GM19397 (cell line): ENCODE data around the gene SIMC1.
"Not testable (repeated sequence)": the region's sequence is repeated elsewhere in the genome, so short reads cannot be mapped to it uniquely, and the experiment has no call there.

Source experiments
- ATAC-seq: cut with Tn5 transposase; IDR thresholded peaks from one replicate; pipeline ENCODE4 v1.9.1; 2021; ENCODE audit warnings: mild to moderate bottlenecking, moderate library complexity; ENCODE audit not compliant: unreplicated experiment

SIMC1 gene

GRCh38 chr5:176237971-176238644 lies at the start of gene SIMC1:
TSS of gene SIMC1 (plus strand) at chr5:176238424. CDS start at chr5:176238509, 85 bp downstream.
- ATAC-seq = peak; percentile 62

- ATAC-seq = no peak
Measured at GRCh38 chr5:176188506-176189193, 49.6 kb upstream of the SIMC1 start.

GRCh38 chr5:176189857-176190256 lies 48.4 kb upstream of the SIMC1 start:
- ATAC-seq = no peak

GRCh38 chr5:176190886-176191755 lies 47.1 kb upstream of the SIMC1 start:
- ATAC-seq = no peak

- ATAC-seq = no peak
Measured at GRCh38 chr5:176192094-176192721, 46.0 kb upstream of the SIMC1 start.

- not testable (repeated sequence) for ATAC-seq
Measured at GRCh38 chr5:176192722-176193117, 45.5 kb upstream of the SIMC1 start.

- not testable (repeated sequence) for ATAC-seq
Measured at GRCh38 chr5:176193636-176194035, 44.6 kb upstream of the SIMC1 start.

GRCh38 chr5:176194238-176195083 lies 43.8 kb upstream of the SIMC1 start:
- ATAC-seq = not testable (repeated sequence)

- ATAC-seq = not testable (repeated sequence)
Measured at GRCh38 chr5:176195084-176195413, 43.2 kb upstream of the SIMC1 start.

- ATAC-seq = not testable (repeated sequence)
Measured at GRCh38 chr5:176195487-176196207, 42.6 kb upstream of the SIMC1 start.

- ATAC-seq = not testable (repeated sequence)
Measured at GRCh38 chr5:176196781-176197180, 41.4 kb upstream of the SIMC1 start.

- not testable (repeated sequence) for ATAC-seq
Measured at GRCh38 chr5:176197234-176197858, 40.9 kb upstream of the SIMC1 start.

GRCh38 chr5:176198299-176198698 lies 39.9 kb upstream of the SIMC1 start:
- not testable (repeated sequence) for ATAC-seq

- not testable (repeated sequence) for ATAC-seq
Measured at GRCh38 chr5:176198991-176199733, 39.1 kb upstream of the SIMC1 start.

GRCh38 chr5:176199803-176200399 lies 38.3 kb upstream of the SIMC1 start:
- ATAC-seq = not testable (repeated sequence)

- ATAC-seq = no peak
Measured at GRCh38 chr5:176201811-176202210, 36.4 kb upstream of the SIMC1 start.

- ATAC-seq = no peak
Measured at GRCh38 chr5:176203086-176203485, 35.1 kb upstream of the SIMC1 start.

- ATAC-seq = not testable (repeated sequence)
Measured at GRCh38 chr5:176203535-176203934, 34.7 kb upstream of the SIMC1 start.
